Ishikawa (cell line): ENCODE results near the gene PHLDA3.

ENCODE experiments used
- CEBPB ChIP-seq: IDR thresholded peaks from 2 replicates; pipeline ENCODE4 v1.6.1; 2012
- CREB1 ChIP-seq: IDR thresholded peaks from 2 replicates; pipeline ENCODE4 v1.6.1; 2012; ENCODE audit warnings: low read depth
- EGR1 ChIP-seq: IDR thresholded peaks from 2 replicates; pipeline ENCODE4 v1.6.1; 2012
- EP300 ChIP-seq: IDR thresholded peaks from 2 replicates; pipeline ENCODE4 v1.6.1; 2012; ENCODE audit warnings: borderline replicate concordance
- FOXM1 ChIP-seq: IDR thresholded peaks from 2 replicates; pipeline ENCODE4 v1.6.1; 2012; ENCODE audit warnings: low read depth, borderline replicate concordance
- MAX ChIP-seq: IDR thresholded peaks from 2 replicates; pipeline ENCODE4 v1.6.1; 2012
- NFIC ChIP-seq: IDR thresholded peaks from 2 replicates; pipeline ENCODE4 v1.6.1; 2012
- RAD21 ChIP-seq: IDR thresholded peaks from 2 replicates; pipeline ENCODE4 v1.6.1; 2012; ENCODE audit warnings: low read depth
- REST ChIP-seq: IDR thresholded peaks from 2 replicates; pipeline ENCODE4 v1.6.1; 2012; ENCODE audit warnings: low read depth, mild to moderate bottlenecking
- TAF1 ChIP-seq: IDR thresholded peaks from 2 replicates; pipeline ENCODE4 v1.6.1; 2012; ENCODE audit warnings: low read depth, mild to moderate bottlenecking
- TCF12 ChIP-seq: IDR thresholded peaks from 2 replicates; pipeline ENCODE4 v1.6.1; 2012; ENCODE audit warnings: low read depth
- TEAD4 ChIP-seq: IDR thresholded peaks from 2 replicates; pipeline ENCODE4 v1.6.1; 2012
- USF1 ChIP-seq: IDR thresholded peaks from 2 replicates; pipeline ENCODE4 v1.6.1; 2012
- YY1 ChIP-seq: IDR thresholded peaks from 2 replicates; pipeline ENCODE4 v1.6.1; 2012; ENCODE audit warnings: low read depth
- ZBTB7A ChIP-seq: IDR thresholded peaks from 2 replicates; pipeline ENCODE4 v1.6.1; 2012; ENCODE audit warnings: low read depth

PHLDA3 gene

GRCh38 chr1:201473296-201473695 lies 4.3 kb upstream of the PHLDA3 start:
- TF ChIP-seq FOXM1 (no peak), USF1 (no peak), TCF12 (no peak), REST (no peak)

GRCh38 chr1:201471772-201472171 lies 2.8 kb upstream of the PHLDA3 start:
- no peak for TF ChIP-seq TCF12
- TF ChIP-seq TAF1: no peak
- TF ChIP-seq EGR1: no peak
- TF ChIP-seq MAX: no peak
- no peak for TF ChIP-seq REST

GRCh38 chr1:201470581-201470980 lies 1.6 kb upstream of the PHLDA3 start:
- TF ChIP-seq MAX: no peak
- TF ChIP-seq USF1: no peak
- TF ChIP-seq TAF1: no peak
- no peak for TF ChIP-seq TEAD4
- no peak for TF ChIP-seq YY1
- TF ChIP-seq EGR1: no peak
- TF ChIP-seq CREB1: no peak
- TF ChIP-seq FOXM1: no peak
- no peak for TF ChIP-seq TCF12
- no peak for TF ChIP-seq RAD21
- no peak for TF ChIP-seq CEBPB
- TF ChIP-seq EP300: no peak
- TF ChIP-seq ZBTB7A: no peak
- no peak for TF ChIP-seq REST
- no peak for TF ChIP-seq NFIC

GRCh38 chr1:201469645-201470074 lies 672 bp upstream of the PHLDA3 start:
- TF ChIP-seq YY1: no peak
- no peak for TF ChIP-seq TEAD4

- no peak for TF ChIP-seq RAD21
- TF ChIP-seq USF1: no peak
- TF ChIP-seq MAX: no peak
- TF ChIP-seq EGR1: no peak
- no peak for TF ChIP-seq TCF12
- no peak for TF ChIP-seq FOXM1
- TF ChIP-seq CEBPB: no peak
Measured at GRCh38 chr1:201468501-201468843, 516 bp downstream of the PHLDA3 start.

- no peak for TF ChIP-seq EGR1
- no peak for TF ChIP-seq ZBTB7A
- no peak for TF ChIP-seq TEAD4
- no peak for TF ChIP-seq FOXM1
- TF ChIP-seq YY1: no peak
- TF ChIP-seq RAD21: no peak
- TF ChIP-seq EP300: no peak
- no peak for TF ChIP-seq TCF12
- TF ChIP-seq CREB1: no peak
- no peak for TF ChIP-seq USF1
- TF ChIP-seq NFIC: no peak
- no peak for TF ChIP-seq MAX
- no peak for TF ChIP-seq CEBPB
- no peak for TF ChIP-seq TAF1
- no peak for TF ChIP-seq REST
Measured at GRCh38 chr1:201466492-201466891, 2.5 kb downstream of the PHLDA3 start.
